GM18507 (cell line): ENCODE results near the gene ADD3.

Experiments used
- DNase-seq: peaks from one replicate; pipeline ENCODE4 v3.0.0; 2011; ENCODE audit warnings: low read depth; ENCODE audit not compliant: insufficient read length; ENCODE audit errors: extremely low spot score
- FAIRE-seq: peaks from 2 replicates; lab custom pipeline; 2011; peaks lifted over from hg19 to GRCh38; lab: Jason Lieb, UNC

Gene ADD3

GRCh38 chr10:110007701-110008517 lies at the start of gene ADD3:
TSS of gene ADD3 (plus strand) at chr10:110007984. CDS start at chr10:110100654, 92,670 bp downstream.
- DNase-seq (peak; percentile 91), FAIRE-seq (peak; percentile 80)

- no peak for FAIRE-seq
- DNase-seq = no peak
These were observed 49.7 kb upstream of the ADD3 start for GRCh38 chr10:109958059-109958458.

GRCh38 chr10:109959259-109960145 lies 48.3 kb upstream of the ADD3 start:
- DNase-seq = no peak
- FAIRE-seq = no peak

- DNase-seq (no peak), FAIRE-seq (no peak)
These were observed 47.1 kb upstream of the ADD3 start for GRCh38 chr10:109960682-109961081.

GRCh38 chr10:109961174-109962001 lies 46.4 kb upstream of the ADD3 start:
- FAIRE-seq (no peak), DNase-seq (no peak)

- no peak for DNase-seq
- FAIRE-seq = no peak
These were observed 45.5 kb upstream of the ADD3 start for GRCh38 chr10:109962247-109962646.

- no peak for FAIRE-seq
These were observed 44.3 kb upstream of the ADD3 start for GRCh38 chr10:109963439-109963838.

GRCh38 chr10:109964318-109964717 lies 43.5 kb upstream of the ADD3 start:
- DNase-seq (no peak), FAIRE-seq (no peak)

More at GRCh38 chr10:109963439-109963838, 44.3 kb upstream of the ADD3 start:
- no peak for DNase-seq

GRCh38 chr10:109966961-109967738 lies 40.6 kb upstream of the ADD3 start:
- no peak for FAIRE-seq
- DNase-seq = no peak

- no peak for DNase-seq
- FAIRE-seq = no peak
These were observed 40.1 kb upstream of the ADD3 start for GRCh38 chr10:109967739-109968088.

- FAIRE-seq = no peak
- no peak for DNase-seq
These were observed 38.6 kb upstream of the ADD3 start for GRCh38 chr10:109968953-109969759.

GRCh38 chr10:109969760-109970346 lies 37.9 kb upstream of the ADD3 start:
- FAIRE-seq (no peak), DNase-seq (no peak)

- FAIRE-seq (no peak), DNase-seq (no peak)
These were observed 36.1 kb upstream of the ADD3 start for GRCh38 chr10:109971634-109972033.

- no peak for FAIRE-seq
- DNase-seq = no peak
These were observed 35.3 kb upstream of the ADD3 start for GRCh38 chr10:109972372-109973001.

GRCh38 chr10:109973326-109973829 lies 34.4 kb upstream of the ADD3 start:
- FAIRE-seq = no peak
- no peak for DNase-seq

- DNase-seq (no peak), FAIRE-seq (no peak)
These were observed 33.1 kb upstream of the ADD3 start for GRCh38 chr10:109974504-109975191.
